DND-41 (cell line): ENCODE data around the gene AMH.

Experiments
- ATAC-seq: fragments of 200-7000 bp; cut with Tn5 transposase; 3 replicates; pipeline ENCODE4 v1.9.1; 2021; ENCODE audit warnings: low read depth; ENCODE audit not compliant: insufficient read depth
- DNase-seq: peaks from one replicate; pipeline ENCODE4 v3.0.0-alpha.2; 2020
- H2AFZ ChIP-seq: 2 replicates; pipeline ENCODE4 v1.6.0; 2012; ENCODE audit warnings: low read depth, low read length
- H3K27ac ChIP-seq: 2 replicates; pipeline ENCODE4 v1.5.1; 2012; ENCODE audit warnings: low read length, inconsistent platforms
- H3K27me3 ChIP-seq: fragments of 200-600 bp; sonication (generic); 2 replicates; pipeline ENCODE4 v1.6.0; 2012; ENCODE audit warnings: low read length, mild to moderate bottlenecking, inconsistent platforms; ENCODE audit not compliant: insufficient read depth, poor library complexity
- H3K36me3 ChIP-seq: 2 replicates; pipeline ENCODE4 v1.5.1; 2012; ENCODE audit warnings: low read length, inconsistent platforms; ENCODE audit not compliant: insufficient read depth
- H3K4me1 ChIP-seq: 2 replicates; pipeline ENCODE4 v1.5.1; 2012; ENCODE audit warnings: mild to moderate bottlenecking, low read length; ENCODE audit not compliant: insufficient read depth
- H3K4me2 ChIP-seq: 2 replicates; pipeline ENCODE4 v1.6.0; 2012; ENCODE audit warnings: mild to moderate bottlenecking, moderate library complexity, low read length, inconsistent platforms; ENCODE audit not compliant: insufficient read depth
- H3K4me3 ChIP-seq, 2 experiments: fragments of 200-600 bp in 1 of 2; shearing (Covaris generic) in 1 of 2; 2 replicates each; pipeline ENCODE4 v1.5.1; 2012 to 2016; ENCODE audit warnings: inconsistent platforms in 2 of 2, low read length in 2 of 2, mild to moderate bottlenecking in 2 of 2, low read depth in 1 of 2, moderate library complexity in 1 of 2
- H3K79me2 ChIP-seq: 2 replicates; pipeline ENCODE4 v1.6.0; 2012; ENCODE audit warnings: low read length, inconsistent platforms; ENCODE audit not compliant: insufficient read depth
- H3K9ac ChIP-seq: 2 replicates; pipeline ENCODE4 v1.6.0; 2012; ENCODE audit warnings: low read depth, mild to moderate bottlenecking, inconsistent platforms, low read length, moderate library complexity
- H3K9me3 ChIP-seq: 2 replicates; pipeline ENCODE4 v1.5.1; 2012; ENCODE audit warnings: low read length, moderate library complexity, mild to moderate bottlenecking, inconsistent platforms; ENCODE audit not compliant: insufficient read depth, severe bottlenecking
- H4K20me1 ChIP-seq: 2 replicates; pipeline ENCODE4 v1.6.0; 2012; ENCODE audit warnings: low read length; ENCODE audit not compliant: insufficient read depth
- CTCF ChIP-seq: IDR thresholded peaks from 2 replicates; pipeline ENCODE4 v1.5.1; 2012; ENCODE audit warnings: borderline replicate concordance, low read length, moderate library complexity, mild to moderate bottlenecking; ENCODE audit not compliant: poor library complexity, severe bottlenecking; ENCODE audit errors: extremely low read depth
- EZH2 ChIP-seq: IDR thresholded peaks from 3 replicates; pipeline ENCODE4 v1.6.1; 2012; ENCODE audit warnings: borderline replicate concordance, low read depth, mild to moderate bottlenecking, moderate library complexity, low read length, inconsistent platforms; ENCODE audit not compliant: severe bottlenecking

AMH gene

GRCh38 chr19:2229103-2230032, 19.8 kb upstream of the AMH start:
- Histone ChIP-seq H3K4me3 (no peak overlapping the region), H4K20me1 (peaks cover 56% of the 10 kb centered on the region), H3K36me3 (peaks cover 94% of the 10 kb centered on the region)

GRCh38 chr19:2230033-2230531, 19.0 kb upstream of the AMH start:
- no peak overlapping the region for H2AFZ ChIP-seq
- peaks cover 49% of the 10 kb centered on the region for H3K79me2 ChIP-seq
- H3K9me3 ChIP-seq = no peaks in the 10 kb centered on the region
- H3K27ac ChIP-seq = no peak overlapping the region
- H3K9ac ChIP-seq = no peak overlapping the region
- no peak for TF ChIP-seq EZH2
- no peak for TF ChIP-seq CTCF
- H3K4me2 ChIP-seq = no peak overlapping the region
- H3K27me3 ChIP-seq = no peaks in the 10 kb centered on the region
- no peak overlapping the region for H3K4me3 ChIP-seq
- ATAC-seq (no peak), DNase-seq (no peak)
- H4K20me1 ChIP-seq = peaks cover 61% of the 10 kb centered on the region
- H3K4me1 ChIP-seq = peaks cover 25% of the 10 kb centered on the region
- peaks cover 90% of the 10 kb centered on the region for H3K36me3 ChIP-seq

More at GRCh38 chr19:2229103-2230032, 19.8 kb upstream of the AMH start:
- Histone ChIP-seq H3K27me3 (no peaks in the 10 kb centered on the region), H3K9ac (no peak overlapping the region), H3K4me2 (no peak overlapping the region), H3K9me3 (no peaks in the 10 kb centered on the region), H3K79me2 (peaks cover 42% of the 10 kb centered on the region), H3K4me1 (peaks cover 17% of the 10 kb centered on the region), H3K27ac (no peak overlapping the region), H2AFZ (no peak overlapping the region)
- TF ChIP-seq EZH2 (no peak), CTCF (no peak)
- ATAC-seq (no peak), DNase-seq (no peak)

- Histone ChIP-seq H3K36me3 (peaks cover 81% of the 10 kb centered on the region), H3K27me3 (no peaks in the 10 kb centered on the region), H3K4me2 (no peak overlapping the region), H3K9ac (no peak overlapping the region), H3K79me2 (peaks cover 58% of the 10 kb centered on the region), H3K4me3 (no peak overlapping the region), H3K27ac (no peak overlapping the region), H4K20me1 (peaks cover 60% of the 10 kb centered on the region), H2AFZ (no peak overlapping the region), H3K4me1 (peaks cover 27% of the 10 kb centered on the region), H3K9me3 (no peaks in the 10 kb centered on the region)
- TF ChIP-seq EZH2 = no peak
- no peak for TF ChIP-seq CTCF
- no peak for DNase-seq
- ATAC-seq = peak; percentile 12; the same call in 1 of the 3 replicates
These were observed 18.2 kb upstream of the AMH start for GRCh38 chr19:2230807-2231533.
